Measurements from ENCODE around the gene SPP2.

DNA sequence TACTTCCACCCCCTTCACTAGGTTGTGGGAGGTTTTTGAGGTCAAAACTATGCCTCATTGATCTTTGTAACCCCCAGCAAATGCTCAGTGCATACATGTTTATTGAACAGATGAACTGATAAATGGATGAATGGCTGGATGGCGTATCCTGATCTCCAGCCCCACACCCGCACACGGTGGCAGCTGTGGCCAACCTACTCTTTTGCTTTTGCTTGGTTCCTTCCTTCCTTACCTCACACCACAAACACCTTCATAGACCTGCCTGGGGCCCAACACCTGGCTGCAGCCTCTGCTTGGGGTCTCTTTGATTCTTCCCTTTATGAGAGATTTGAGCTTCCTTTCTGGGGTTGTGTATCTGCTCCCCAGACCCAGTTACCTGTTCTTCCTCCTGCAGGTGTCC, 25.9 kb downstream of the SPP2 start:
- TF ChIP-seq, protein P1, sequence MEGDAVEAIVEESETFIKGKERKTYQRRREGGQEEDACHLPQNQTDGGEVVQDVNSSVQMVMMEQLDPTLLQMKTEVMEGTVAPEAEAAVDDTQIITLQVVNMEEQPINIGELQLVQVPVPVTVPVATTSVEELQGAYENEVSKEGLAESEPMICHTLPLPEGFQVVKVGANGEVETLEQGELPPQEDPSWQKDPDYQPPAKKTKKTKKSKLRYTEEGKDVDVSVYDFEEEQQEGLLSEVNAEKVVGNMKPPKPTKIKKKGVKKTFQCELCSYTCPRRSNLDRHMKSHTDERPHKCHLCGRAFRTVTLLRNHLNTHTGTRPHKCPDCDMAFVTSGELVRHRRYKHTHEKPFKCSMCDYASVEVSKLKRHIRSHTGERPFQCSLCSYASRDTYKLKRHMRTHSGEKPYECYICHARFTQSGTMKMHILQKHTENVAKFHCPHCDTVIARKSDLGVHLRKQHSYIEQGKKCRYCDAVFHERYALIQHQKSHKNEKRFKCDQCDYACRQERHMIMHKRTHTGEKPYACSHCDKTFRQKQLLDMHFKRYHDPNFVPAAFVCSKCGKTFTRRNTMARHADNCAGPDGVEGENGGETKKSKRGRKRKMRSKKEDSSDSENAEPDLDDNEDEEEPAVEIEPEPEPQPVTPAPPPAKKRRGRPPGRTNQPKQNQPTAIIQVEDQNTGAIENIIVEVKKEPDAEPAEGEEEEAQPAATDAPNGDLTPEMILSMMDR (IDR thresholded peaks at IDR 0.05; ENCODE audit: insufficient read depth, low read length), result no peak
- TF ChIP-seq GABPA (IDR thresholded peaks at IDR 0.05; ENCODE audit: low read depth), result no peak
